CD4-positive, alpha-beta T cell treated with Interleukin-4 for 1 hour (primary cell): Measurements from ENCODE around the gene KRTAP17-1.
"Not testable (repeated sequence)": the region's sequence is repeated elsewhere in the genome, so short reads cannot be mapped to it uniquely, and the experiment has no call there.

Experiments
- DNase-seq, 2 donors: peaks; one replicate each; pipeline ENCODE4 v3.0.0-alpha.2; 2020 to 2022

Gene KRTAP17-1

DNA sequence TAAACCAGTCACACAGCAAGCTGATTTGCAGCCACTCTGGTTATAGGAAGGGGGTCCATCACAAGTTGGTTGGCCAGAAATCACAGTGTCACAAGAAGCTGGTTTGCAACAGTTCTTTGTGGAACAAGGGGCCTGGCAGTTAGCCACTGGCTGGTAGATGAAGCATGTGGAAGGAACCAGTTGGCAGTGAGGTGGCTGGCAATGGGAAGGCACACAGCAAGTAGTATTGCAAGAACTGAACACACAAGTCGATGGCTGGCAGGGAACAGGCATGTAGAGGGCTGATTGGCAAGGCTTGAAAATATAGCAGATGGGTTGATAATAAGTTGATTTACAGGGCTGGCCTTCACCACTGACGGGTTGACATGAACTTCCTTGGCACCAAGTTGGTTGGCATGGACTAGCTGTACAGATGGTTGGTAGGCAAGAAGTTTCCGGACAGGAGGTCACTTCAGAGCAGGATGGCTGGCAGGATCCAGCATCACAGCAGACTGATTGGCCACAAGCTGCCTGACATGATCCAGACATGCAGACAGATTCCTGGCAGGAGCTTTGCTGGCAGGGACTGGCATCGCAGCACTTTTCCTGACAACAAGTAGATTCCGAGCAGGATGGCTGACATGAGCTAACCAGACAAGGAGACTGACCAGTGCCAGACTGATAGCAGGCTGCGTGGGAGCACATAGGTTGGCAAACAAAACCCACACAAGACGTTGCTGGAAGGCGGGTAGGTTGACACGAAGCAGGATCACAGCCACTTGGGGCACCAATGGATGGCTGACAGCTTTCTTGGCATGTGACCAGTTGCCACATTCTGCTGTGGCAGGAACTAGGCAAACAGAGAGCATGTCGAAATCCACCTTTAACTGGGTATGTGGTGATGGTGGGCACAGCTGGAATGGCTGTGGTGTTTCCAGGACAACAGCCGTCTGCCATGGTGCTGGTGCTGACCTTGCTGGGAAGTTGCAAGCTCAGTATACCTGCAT is 13.3 kb downstream of the KRTAP17-1 start, which contains the start of gene KRTAP29-1:
Gene KRTAP29-1, minus strand, starts transcription at position 936 of the 986 bp plus-strand sequence. Its CDS starts 0 bp downstream, at position 936.
- no peak for DNase-seq

GRCh38 chr17:41301204-41301790 is 14.2 kb downstream of the KRTAP17-1 start:
- DNase-seq, result no peak

- no peak for DNase-seq
These were observed 16.9 kb downstream of the KRTAP17-1 start for GRCh38 chr17:41298458-41299135.

- DNase-seq, result no peak
These were observed 18.7 kb downstream of the KRTAP17-1 start for GRCh38 chr17:41296846-41297245.

DNA sequence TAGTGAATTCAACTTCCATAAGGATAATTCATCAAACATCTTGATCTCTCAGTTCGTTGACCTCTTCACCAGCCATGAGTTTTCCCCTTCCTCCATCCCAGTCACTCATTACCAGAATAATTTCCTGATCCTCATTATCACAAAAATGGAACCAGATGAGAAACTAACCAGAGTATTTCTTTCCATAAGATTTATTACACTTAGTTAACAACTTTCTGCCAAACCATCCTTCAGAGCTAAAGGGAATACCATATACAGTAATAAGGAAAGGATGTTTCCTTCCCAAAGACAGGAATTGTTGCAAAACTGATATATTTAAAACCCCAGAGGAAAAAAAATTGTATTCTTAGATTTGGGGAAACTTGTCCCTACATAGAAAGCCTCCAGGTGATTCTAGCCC is 21.5 kb downstream of the KRTAP17-1 start:
- no peak for DNase-seq

DNA sequence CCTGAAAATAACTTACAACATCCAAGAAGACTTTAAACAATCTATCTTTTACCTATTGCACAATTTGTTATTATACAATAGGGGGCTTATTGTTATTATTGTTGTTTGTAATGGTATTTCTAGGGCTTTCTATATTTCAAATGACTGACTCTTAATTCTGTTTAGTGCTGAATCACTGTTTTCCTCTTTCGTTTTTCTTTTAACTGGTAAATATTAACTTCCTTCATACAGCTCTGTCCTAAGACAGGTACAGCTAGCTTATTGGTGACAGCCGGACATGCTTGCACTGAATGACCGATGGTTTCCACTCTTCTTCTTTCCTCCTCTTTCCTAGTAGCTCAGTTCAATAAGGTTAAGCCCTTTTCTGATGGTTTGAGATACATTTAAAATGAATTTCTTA is 28.5 kb downstream of the KRTAP17-1 start:
- DNase-seq, result no peak

GRCh38 chr17:41284546-41284945 is 31.0 kb downstream of the KRTAP17-1 start:
- DNase-seq, result no peak

DNA sequence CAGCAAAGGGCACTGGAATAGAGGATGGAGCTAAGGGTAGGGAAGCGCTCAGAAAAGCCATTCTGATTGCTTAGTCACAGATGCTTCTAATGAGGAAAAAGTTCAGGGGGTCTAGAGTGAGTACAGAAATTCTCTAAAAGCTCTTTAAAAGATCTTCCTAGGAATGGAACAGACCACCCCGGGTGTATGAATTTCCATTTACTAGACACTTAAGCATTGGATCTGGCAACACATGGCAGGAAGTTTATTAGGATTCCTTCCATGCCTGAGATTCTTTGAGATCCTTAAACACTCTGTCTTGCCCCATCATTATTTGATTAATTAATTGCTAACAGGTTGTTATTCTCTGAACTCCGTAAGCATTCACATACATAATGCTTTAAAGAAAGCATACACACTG is 31.5 kb downstream of the KRTAP17-1 start:
- no peak for DNase-seq

DNA sequence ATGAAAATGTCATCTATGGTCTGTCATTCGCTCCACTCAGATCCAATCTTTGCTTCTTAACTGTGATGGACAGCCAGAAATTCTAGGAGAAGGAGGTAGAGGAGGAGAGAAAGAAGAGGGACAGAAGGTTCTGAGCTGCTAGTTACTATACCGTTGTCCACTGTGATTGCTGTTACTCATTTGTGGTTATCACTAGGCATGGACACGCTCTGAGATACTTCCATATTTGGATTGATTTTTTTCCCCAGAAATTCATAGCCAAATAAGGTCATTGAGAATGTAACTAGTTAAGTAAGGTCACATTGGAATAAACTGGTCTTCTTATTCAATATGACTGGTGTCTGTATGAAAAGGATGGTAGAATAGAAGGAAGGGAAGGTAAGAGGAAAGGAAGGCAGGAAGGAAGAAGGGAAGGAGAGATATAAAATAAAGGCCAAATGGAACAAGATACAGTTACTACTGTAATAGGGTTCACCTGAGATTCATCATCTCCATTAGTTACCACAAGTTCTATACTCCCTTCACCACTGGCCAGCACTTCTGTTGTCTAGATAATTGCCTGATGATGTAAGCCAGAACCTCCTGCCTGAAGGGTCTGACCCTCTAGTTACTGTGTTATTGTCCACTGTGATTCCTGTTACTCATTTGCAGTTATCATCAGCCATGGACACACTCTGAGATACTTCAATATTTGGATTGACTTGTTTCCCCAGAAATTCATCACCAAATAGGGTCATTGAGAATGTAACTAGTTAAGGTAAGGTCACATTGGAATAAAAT is 37.1 kb downstream of the KRTAP17-1 start:
- no peak for DNase-seq

DNA sequence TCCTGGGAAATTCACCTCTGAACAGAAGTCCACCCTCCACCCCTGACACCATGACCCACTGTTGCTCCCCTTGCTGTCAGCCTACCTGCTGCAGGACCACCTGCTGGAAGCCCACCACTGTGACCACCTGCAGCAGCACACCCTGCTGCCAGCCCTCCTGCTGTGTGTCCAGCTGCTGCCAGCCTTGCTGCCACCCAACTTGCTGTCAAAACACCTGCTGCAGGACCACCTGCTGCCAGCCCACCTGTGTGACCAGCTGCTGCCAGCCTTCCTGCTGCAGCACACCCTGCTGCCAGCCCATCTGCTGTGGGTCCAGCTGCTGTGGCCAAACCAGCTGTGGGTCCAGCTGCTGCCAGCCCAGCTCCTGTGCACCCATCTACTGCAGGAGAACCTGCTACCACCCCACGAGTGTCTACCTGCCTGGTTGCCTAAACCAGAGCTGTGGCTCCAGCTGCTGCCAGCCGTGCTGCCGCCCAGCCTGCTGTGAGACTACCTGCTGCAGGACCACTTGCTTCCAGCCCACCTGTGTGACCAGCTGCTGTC is 39.8 kb downstream of the KRTAP17-1 start, which contains the start of gene KRTAP9-7:
Gene KRTAP9-7, plus strand, starts transcription at position 51 of the 543 bp plus-strand sequence. Its CDS starts 0 bp downstream, at position 51.
- DNase-seq, result not testable (repeated sequence)

DNA sequence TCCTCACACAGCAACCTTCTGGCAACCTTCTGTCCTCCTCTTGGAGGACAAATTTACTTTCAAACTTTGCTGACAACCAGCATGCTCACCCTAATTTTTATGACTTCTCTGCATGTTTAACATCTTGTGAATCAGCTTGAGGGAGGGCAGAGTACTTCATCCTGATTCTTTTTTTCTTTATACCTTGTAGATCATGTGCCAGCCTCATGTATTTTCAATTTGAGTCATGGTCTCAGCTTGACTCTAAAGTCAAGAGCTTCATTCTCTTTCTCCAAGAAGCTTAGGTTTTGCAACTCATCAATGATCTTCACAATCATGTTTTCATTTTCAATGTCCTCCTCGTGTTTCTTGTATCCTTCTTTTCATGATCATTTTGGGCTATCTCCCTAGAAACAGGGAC is 43.7 kb downstream of the KRTAP17-1 start:
- DNase-seq, result no peak

DNA sequence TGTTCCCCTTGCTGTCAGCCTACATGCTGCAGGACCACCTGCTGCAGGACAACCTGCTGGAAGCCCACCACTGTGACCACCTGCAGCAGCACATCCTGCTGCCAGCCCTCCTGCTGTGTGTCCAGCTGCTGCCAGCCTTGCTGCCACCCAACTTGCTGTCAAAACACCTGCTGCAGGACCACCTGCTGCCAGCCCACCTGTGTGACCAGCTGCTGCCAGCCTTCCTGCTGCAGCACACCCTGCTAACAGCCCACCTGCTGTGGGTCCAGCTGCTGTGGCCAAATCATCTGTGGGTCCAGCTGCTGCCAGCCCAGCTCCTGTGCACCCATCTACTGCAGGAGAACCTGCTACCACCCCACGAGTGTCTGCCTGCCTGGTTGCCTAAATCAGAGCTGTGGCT is 44.2 kb downstream of the KRTAP17-1 start:
- not testable (repeated sequence) for DNase-seq

- DNase-seq, result no peak
These were observed 47.8 kb downstream of the KRTAP17-1 start for GRCh38 chr17:41267711-41268110.

DNA sequence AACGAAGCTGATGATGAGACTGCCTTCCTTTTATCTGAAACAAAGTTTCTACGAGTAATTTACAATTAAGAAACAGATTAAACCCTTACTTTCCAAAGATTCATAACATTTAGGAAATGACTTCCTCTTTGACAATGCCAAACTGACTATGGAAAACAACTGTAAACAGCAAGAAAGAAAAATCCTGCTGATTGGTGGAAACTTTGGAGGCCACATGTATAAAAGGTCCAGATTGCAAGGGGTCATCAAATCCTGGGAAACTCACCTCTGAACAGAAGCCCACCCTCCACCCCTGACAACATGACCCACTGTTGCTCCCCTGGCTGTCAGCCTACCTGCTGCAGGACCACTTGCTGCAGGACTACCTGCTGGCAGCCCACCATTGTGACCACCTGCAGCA is 50.4 kb downstream of the KRTAP17-1 start, which contains the start of gene KRTAP9-6:
Gene KRTAP9-6, plus strand, starts transcription at position 301 of the 400 bp plus-strand sequence. Its CDS starts 0 bp downstream, at position 301.
- no peak for DNase-seq
